DOHH2 (cell line): ENCODE data around the gene PTTG1IP2.

Experiments
- CTCF ChIP-seq: fragments of 200-600 bp; sonication (generic); IDR thresholded peaks from one replicate; pipeline ENCODE4 v1.5.1; 2014; ENCODE audit warnings: antibody characterized with exemption, mild to moderate bottlenecking, low read depth, low read length; ENCODE audit not compliant: poor library complexity, severe bottlenecking
- EZH2phosphoT487 ChIP-seq: fragments of 200-600 bp; sonication (generic); IDR thresholded peaks from 2 replicates; pipeline ENCODE4 v1.6.1; 2017; ENCODE audit warnings: borderline replicate concordance, mild to moderate bottlenecking, antibody characterized with exemption, low read length, moderate library complexity, mixed read lengths

- no peak for TF ChIP-seq CTCF
- no peak for TF ChIP-seq EZH2phosphoT487
Measured at GRCh38 chr7:90536449-90536848, 67.0 kb downstream of the PTTG1IP2 start.
